HepG2 (cell line): ENCODE measurements around the gene SHBG. TPM values are rescaled to one million over a fixed set of nuclear protein-coding genes. Genes with fewer than 3 reads are reported as not detected.

Source experiments
- AGO2 ChIP-seq: fragments of 200-400 bp; formaldehyde crosslinking; optimal IDR thresholded peaks from 2 replicates; pipeline ENCODE3; 2017; ENCODE audit warnings: mild to moderate bottlenecking, low read depth, low read length, moderate library complexity
- ATRX ChIP-seq: sonication (generic); formaldehyde crosslinking; IDR thresholded peaks from 2 replicates; pipeline ENCODE4 v1.4.0; 2020; ENCODE audit warnings: missing genetic modification reagents, borderline replicate concordance
- BRF2 ChIP-seq: sonication (generic); formaldehyde crosslinking; IDR thresholded peaks from 2 replicates; pipeline ENCODE4 v1.8.1; 2022; ENCODE audit warnings: mild to moderate bottlenecking, missing genetic modification reagents
- DNMT3B ChIP-seq: conservative IDR thresholded peaks from 2 replicates; pipeline ENCODE4 v1.6.1; 2016; ENCODE audit warnings: missing biosample characterization, control low read depth
- ERF ChIP-seq: IDR thresholded peaks from 2 replicates; pipeline ENCODE4 v1.6.1; 2018; ENCODE audit warnings: missing biosample characterization, missing genetic modification reagents
- KIAA2018 ChIP-seq: sonication (generic); formaldehyde crosslinking; IDR thresholded peaks from 2 replicates; pipeline ENCODE4 v1.5.0; 2020; ENCODE audit warnings: mild to moderate bottlenecking, missing genetic modification reagents, borderline replicate concordance
- NR2F1 ChIP-seq, 2 experiments: fragments of 450-650 bp in 1 of 2; formaldehyde crosslinking in 1 of 2; IDR thresholded peaks; 2 replicates each; pipeline versions ENCODE4 v1.5.0 to v1.6.1; 2016 to 2020; ENCODE audit warnings: mild to moderate bottlenecking in 1 of 2, missing compliant biosample characterization in 1 of 2, missing genetic modification reagents in 1 of 2, moderate library complexity in 1 of 2
- SP1 ChIP-seq, 2 experiments: fragments of 450-650 bp in 1 of 2; sonication (generic) in 1 of 2; formaldehyde crosslinking in 1 of 2; IDR thresholded peaks; 2 replicates each; pipeline versions ENCODE4 v1.4.0 to v1.6.1; 2016 to 2020; ENCODE audit warnings: missing genetic modification reagents in 1 of 2
- SPEN ChIP-seq: sonication (generic); formaldehyde crosslinking; IDR thresholded peaks from 2 replicates; pipeline ENCODE4 v1.5.1; 2020; ENCODE audit warnings: low read depth, mild to moderate bottlenecking, missing genetic modification reagents
- ZNF205 ChIP-seq: IDR thresholded peaks from 2 replicates; pipeline ENCODE4 v1.6.1; 2018; ENCODE audit warnings: missing biosample characterization, missing genetic modification reagents
- ZNF383 ChIP-seq: sonication (generic); formaldehyde crosslinking; IDR thresholded peaks from 2 replicates; pipeline ENCODE4 v1.4.0; 2020; ENCODE audit warnings: missing genetic modification reagents, mild to moderate bottlenecking, borderline replicate concordance
- ZNF740 ChIP-seq: sonication (generic); formaldehyde crosslinking; IDR thresholded peaks from 2 replicates; pipeline ENCODE4 v1.4.0; 2020; ENCODE audit warnings: missing genetic modification reagents
- ZXDC ChIP-seq: sonication (generic); formaldehyde crosslinking; IDR thresholded peaks from 2 replicates; pipeline ENCODE4 v1.5.0; 2020; ENCODE audit warnings: mild to moderate bottlenecking, missing genetic modification reagents
- polyA plus RNA-seq, 8 experiments: library from polyadenylated mRNA; depleted of rRNA in 3 of 8; stranded (reverse) in 7 of 8; unstranded in 1 of 8; fragments of >200 nt; fragmentation: Illumina TruSeq in 4 of 8; extraction: Trizol in 4 of 8; gene quantifications; 2 replicates each; pipeline versions ENCODE4 v1.2.1 to v1.2.3, GENCODE V29; 2011 to 2016; ENCODE audit warnings: low read depth in 4 of 8, missing spikeins in 1 of 8, mixed read lengths in 1 of 8; ENCODE audit not compliant: insufficient read depth in 1 of 8
- total RNA-seq, 5 experiments: library from RNA; depleted of rRNA; stranded (reverse); fragments of >200 nt; fragmentation: Illumina TruSeq; extraction: Trizol; gene quantifications; 2 replicates each; pipeline ENCODE4 v1.2.3, GENCODE V29; 2016; ENCODE audit warnings: low read depth in 1 of 5

The SHBG gene
- total and polyA plus RNA-seq, 2 of the 13 experiments (the other 11 are each of a cell fraction or from before 2014, with no cell fraction given): 4.0 to 6.1 TPM

GRCh38 chr17:7614425-7615264 lies 15.3 kb upstream of the SHBG start, which contains the start of gene FXR2 (continued):
- TF ChIP-seq KIAA2018 (CRISPR knock-in tag) (no peak), SPEN (CRISPR knock-in tag) (peak; percentile 44), ERF (CRISPR knock-in tag) (peak; percentile 32; the same call in 1 of the 2 replicates), ATRX (CRISPR knock-in tag) (no peak), SP1 (IDR thresholded peaks at IDR 0.05) (no peak), SP1 (CRISPR knock-in tag; IDR thresholded peaks at IDR 0.05) (peak; percentile 72; the same call in 1 of the 2 replicates), ZNF740 (no peak), ZXDC (0 out of 2 replicates have a peak, but pooled peaks have one; percentile 3), ZNF383 (no peak), BRF2 (CRISPR knock-in tag) (no peak), DNMT3B (CRISPR knock-in tag) (no peak), AGO2 (peak; percentile 50), ZNF205 (CRISPR knock-in tag) (peak; percentile 78), NR2F1 (CRISPR knock-in tag; IDR thresholded peaks at IDR 0.05) (0 out of 4 replicates have a peak, but pooled peaks of 1 of the 2 experiments have one; percentile 23)
